GM12878 (cell line): ENCODE data around the gene RAPH1. TPM values are rescaled to one million over a fixed set of nuclear protein-coding genes. Genes with fewer than 3 reads are reported as not detected.

Experiments
- ATAC-seq: fragments of 200-7000 bp; cut with Tn5 transposase; 3 replicates; pipeline ENCODE4 v1.9.1; 2020; ENCODE audit warnings: mild to moderate bottlenecking, moderate library complexity
- BruUV-seq: library from RNA; stranded (reverse); fragments of 400-500 nt; replicated peaks from 2 replicates; lab custom pipeline; 2021; lab: Mats Ljungman, UMichigan
- CTCF ChIA-PET: fragments of 300-600 bp; sonication (Branson Sonifier 250); formaldehyde crosslinking; extraction: SDS; loops from one replicate; lab custom pipeline; 2021; ENCODE audit warnings: inconsistent platforms; lab: Yijun Ruan, JAX
- POLR2A ChIA-PET: fragments of 350-600 bp; formaldehyde crosslinking; extraction: SDS; loops from one replicate; lab custom pipeline; 2021; ENCODE audit warnings: inconsistent platforms; lab: Charles Lee
- RAD21 ChIA-PET: fragments of 300-600 bp; sonication (Branson Sonifier 250); formaldehyde crosslinking; loops from one replicate; lab custom pipeline; 2023; ENCODE audit warnings: antibody characterized with exemption; ENCODE audit not compliant: unreplicated experiment; lab: Charles Lee
- SMC1A ChIA-PET: fragments of 300-600 bp; sonication (Branson Sonifier 250); formaldehyde crosslinking; loops from one replicate; lab custom pipeline; 2023; ENCODE audit not compliant: unreplicated experiment, uncharacterized antibody; lab: Charles Lee
- DNase-seq: peaks from one replicate; pipeline ENCODE4 v3.0.0-alpha.2; 2011; ENCODE audit warnings: low read depth, low spot score
- FAIRE-seq: peaks from 3 replicates; lab custom pipeline; 2011; peaks lifted over from hg19 to GRCh38; lab: Jason Lieb, UNC
- H2AFZ ChIP-seq: 2 replicates; pipeline ENCODE4 v1.6.0; 2011; ENCODE audit warnings: low read depth, low read length, control low read depth; ENCODE audit not compliant: control insufficient read depth
- H3K27ac ChIP-seq: 2 replicates; pipeline ENCODE4 v1.5.1; 2011; ENCODE audit warnings: control low read depth; ENCODE audit not compliant: control insufficient read depth, insufficient read depth
- H3K27me3 ChIP-seq, 2 experiments: replicated peaks in 1 of 2; 2 replicates each; pipeline versions ENCODE4 v1.6.0 to v1.6.1; 2011; ENCODE audit warnings: low read length in 1 of 2; ENCODE audit not compliant: control insufficient read depth in 2 of 2, insufficient read depth in 2 of 2
- H3K36me3 ChIP-seq, 2 experiments: 2 replicates each; pipeline ENCODE4 v1.5.1; 2011; ENCODE audit warnings: low read length in 1 of 2; ENCODE audit not compliant: control insufficient read depth in 2 of 2, insufficient read depth in 2 of 2
- H3K4me1 ChIP-seq: 2 replicates; pipeline ENCODE4 v1.6.1; 2011; ENCODE audit warnings: mild to moderate bottlenecking, low read length, moderate library complexity, mixed read lengths; ENCODE audit not compliant: control insufficient read depth, insufficient read depth
- H3K4me2 ChIP-seq: 2 replicates; pipeline ENCODE4 v1.6.0; 2011; ENCODE audit warnings: control low read depth; ENCODE audit not compliant: control insufficient read depth, insufficient read depth
- H3K4me3 ChIP-seq: fragments of 200-600 bp; sonication (generic); 2 replicates; pipeline ENCODE4 v1.5.1; 2016
- H3K79me2 ChIP-seq: 2 replicates; pipeline ENCODE4 v1.6.0; 2011; ENCODE audit warnings: low read length; ENCODE audit not compliant: control insufficient read depth, insufficient read depth
- H3K9ac ChIP-seq: 2 replicates; pipeline ENCODE4 v1.8.0; 2011; ENCODE audit warnings: low read length, control low read depth, mixed read lengths; ENCODE audit not compliant: control insufficient read depth, insufficient read depth
- H3K9me3 ChIP-seq: replicated peaks from 3 replicates; pipeline ENCODE4 v1.5.1; 2011; ENCODE audit warnings: mild to moderate bottlenecking, low read length; ENCODE audit not compliant: control insufficient read depth, insufficient read depth
- H4K20me1 ChIP-seq: 2 replicates; pipeline ENCODE4 v1.6.0; 2011; ENCODE audit not compliant: control insufficient read depth, insufficient read depth
- BCLAF1 ChIP-seq: fragments of 450-650 bp; IDR thresholded peaks from 2 replicates; pipeline ENCODE4 v1.6.1; 2017; ENCODE audit warnings: antibody characterized with exemption, mild to moderate bottlenecking, moderate library complexity
- BHLHE40 ChIP-seq, 2 experiments: fragments of 450-650 bp in 1 of 2; IDR thresholded peaks; 2 replicates each; pipeline ENCODE4 v1.6.1; 2011 to 2017; ENCODE audit warnings: low read depth in 2 of 2, borderline replicate concordance in 1 of 2, improper control_type of control experiment in 1 of 2, low read length in 1 of 2, mild to moderate bottlenecking in 1 of 2
- CBX5 ChIP-seq: sonication (generic); IDR thresholded peaks from 2 replicates; pipeline ENCODE4 v1.6.1; 2016; ENCODE audit warnings: low read depth, moderate library complexity, mild to moderate bottlenecking, inconsistent platforms
- CHD1 ChIP-seq: IDR thresholded peaks from 2 replicates; pipeline ENCODE4 v1.6.1; 2012; ENCODE audit warnings: low read depth, low read length, improper control_type of control experiment
- CREB1 ChIP-seq: IDR thresholded peaks from 2 replicates; pipeline ENCODE4 v1.6.1; 2012; ENCODE audit warnings: low read depth, mild to moderate bottlenecking, inconsistent platforms
- EZH2 ChIP-seq: IDR thresholded peaks from 2 replicates; pipeline ENCODE4 v1.6.1; 2012; ENCODE audit warnings: low read depth, mild to moderate bottlenecking, control low read depth, inconsistent platforms, low read length, borderline replicate concordance; ENCODE audit not compliant: control insufficient read depth
- HCFC1 ChIP-seq: fragments of 150-350 bp; IDR thresholded peaks from 2 replicates; pipeline ENCODE4 v1.6.1; 2014; ENCODE audit warnings: low read length
- HDGF ChIP-seq: fragments of 450-650 bp; IDR thresholded peaks from 2 replicates; pipeline ENCODE4 v1.6.1; 2016; ENCODE audit warnings: antibody characterized with exemption
- IRF4 ChIP-seq: IDR thresholded peaks from 2 replicates; pipeline ENCODE4 v1.6.1; 2011; ENCODE audit warnings: low read depth, low read length
- KAT2A ChIP-seq: conservative IDR thresholded peaks from 2 replicates; pipeline ENCODE4 v1.6.1; 2011; ENCODE audit warnings: low read depth, low read length; ENCODE audit not compliant: control insufficient read depth
- KLF5 ChIP-seq: fragments of 450-650 bp; IDR thresholded peaks from 2 replicates; pipeline ENCODE4 v1.6.1; 2014; ENCODE audit warnings: mild to moderate bottlenecking; ENCODE audit not compliant: partially characterized antibody
- NFXL1 ChIP-seq: fragments of 450-650 bp; IDR thresholded peaks from 2 replicates; pipeline ENCODE4 v1.6.1; 2017; ENCODE audit warnings: antibody characterized with exemption, mild to moderate bottlenecking, borderline replicate concordance
- NR2C2 ChIP-seq: IDR thresholded peaks from 2 replicates; pipeline ENCODE4 v1.6.1; 2011; ENCODE audit warnings: borderline replicate concordance, low read depth; ENCODE audit not compliant: control insufficient read depth, insufficient read length
- RCOR1 ChIP-seq: conservative IDR thresholded peaks from 2 replicates; pipeline ENCODE4 v1.6.1; 2012; ENCODE audit warnings: low read depth, low read length, improper control_type of control experiment
- SP1 ChIP-seq: IDR thresholded peaks from one replicate; pipeline ENCODE4 v1.6.1; 2011; ENCODE audit warnings: low read depth, low read length
- SREBF1 ChIP-seq: IDR thresholded peaks from 2 replicates; pipeline ENCODE4 v1.6.1; 2012; ENCODE audit warnings: mild to moderate bottlenecking, low read length
- TBL1XR1 ChIP-seq: IDR thresholded peaks from 2 replicates; pipeline ENCODE4 v1.6.1; 2012; ENCODE audit warnings: low read depth, low read length, improper control_type of control experiment
- ZBED1 ChIP-seq: IDR thresholded peaks from 2 replicates; pipeline ENCODE4 v1.6.1; 2016; ENCODE audit warnings: borderline replicate concordance
- WGBS: methylation state at CpG from one replicate; pipeline ENCODE4 v1.1.6; 2016; ENCODE audit warnings: low lambda C conversion rate; ENCODE audit not compliant: insufficient replicate concordance, insufficient coverage; ENCODE audit errors: missing lambda C conversion rate; 5-methylcytosine and 5-hydroxymethylcytosine counted together
- in situ Hi-C: fragments of 300-500 bp; cut with MboI; formaldehyde crosslinking; loops from 9 replicates; pipeline ENCODE4 v1.14.3; 2018; ENCODE audit warnings: mixed read lengths
- intact Hi-C: fragments of 100-400 bp; cut with micrococcal nuclease; formaldehyde crosslinking; loops from one replicate; pipeline ENCODE4 v1.14.2; 2022; ENCODE audit not compliant: unreplicated experiment
- polyA plus RNA-seq, 11 experiments: library from polyadenylated mRNA; depleted of rRNA in 4 of 11; unstranded in 6 of 11; stranded (reverse) in 5 of 11; fragments of >200 nt; fragmentation: Nextera tagmentation in 4 of 11; fragmentation: Illumina TruSeq in 1 of 11; extraction: Ambion mirVana in 4 of 11; extraction: Trizol in 1 of 11; gene quantifications; 1 replicate in 1 of 11; 2 replicates in 10 of 11; pipeline versions ENCODE4 v1.2.1 to v1.2.3, GENCODE V29; 2011 to 2016; ENCODE audit warnings: inconsistent platforms in 2 of 11, missing spikeins in 2 of 11, low read depth in 1 of 11
- total RNA-seq, 4 experiments: library from RNA; depleted of rRNA in 3 of 4; stranded (reverse); fragments of >200 nt in 3 of 4; fragmentation: Illumina TruSeq in 1 of 4; extraction: Trizol in 1 of 4; gene quantifications; 2 replicates each; pipeline versions ENCODE4 v1.2.1 to v1.2.3, GENCODE V29; 2013 to 2021

RAPH1 gene
- total and polyA plus RNA-seq, 10 of the 15 experiments (the other 5 are each of a cell fraction or from before 2014, with no cell fraction given) = 0.09 to 0.90 (median 0.21) TPM; not detected in 7

GRCh38 chr2:203451689-203452088 is 83.4 kb downstream of the RAPH1 start:
- intact Hi-C loops (loop anchor here (5.0 kb wide), 1 partner anchor 619 kb away; no protein-coding TSS in a partner anchor), in situ Hi-C loops (no loop called here)
- Histone ChIP-seq H3K27ac (no peak overlapping the region), H3K4me1 (no peaks in the 10 kb centered on the region), H3K27me3 (no peaks in the 10 kb centered on the region), H3K9ac (no peak overlapping the region), H3K4me2 (no peak overlapping the region), H3K4me3 (no peak overlapping the region), H3K79me2 (no peaks in the 10 kb centered on the region), H2AFZ (no peak overlapping the region), H4K20me1 (no peaks in the 10 kb centered on the region), H3K9me3 (no peaks in the 10 kb centered on the region), H3K36me3 (no peaks in the 10 kb centered on the region)
- no peak for FAIRE-seq
- no peak for DNase-seq
- ChIA-PET CTCF (interaction anchor here (0.9 to 7.2 kb wide), 2 partner anchors 49 to 226 kb away, joined by 3 to 69 read pairs; no protein-coding TSS in a partner anchor), RAD21 (interaction anchor here (0.6 to 1.1 kb wide), 2 partner anchors 11 to 268 kb away, joined by 3 to 4 read pairs; no protein-coding TSS in a partner anchor), SMC1A (no interaction called here), POLR2A (no interaction called here)
- TF ChIP-seq KLF5 = no peak
- no peak for TF ChIP-seq TBL1XR1
- no peak for TF ChIP-seq KAT2A
- TF ChIP-seq EZH2 = no peak
- TF ChIP-seq CHD1 = no peak
- TF ChIP-seq SREBF1 = no peak
- no TSS peak for BruUV-seq
- 94% methylated on average over 1 of the region's 1 CpG for WGBS
- no peak for ATAC-seq

GRCh38 chr2:203451011-203451410 is 84.1 kb downstream of the RAPH1 start:
- FAIRE-seq (no peak), ATAC-seq (no peak), DNase-seq (no peak)
- no TSS peak for BruUV-seq
- no peak overlapping the region for H3K27ac ChIP-seq
- no peak overlapping the region for H3K4me2 ChIP-seq
- POLR2A ChIA-PET = no interaction called here
- RAD21 ChIA-PET = interaction anchor here (1.1 kb wide), 1 partner anchor 267 kb away, joined by 4 read pairs; no protein-coding TSS in a partner anchor
- no peak overlapping the region for H2AFZ ChIP-seq
- in situ Hi-C loops = no loop called here
- intact Hi-C loops = loop anchor here (5.0 kb wide), 1 partner anchor 619 kb away; no protein-coding TSS in a partner anchor
- WGBS = 96% methylated on average over 2 of the region's 2 CpGs
- H3K9me3 ChIP-seq = no peaks in the 10 kb centered on the region
- no peaks in the 10 kb centered on the region for H3K27me3 ChIP-seq
- SMC1A ChIA-PET = no interaction called here
- H3K4me1 ChIP-seq = no peaks in the 10 kb centered on the region
- CTCF ChIA-PET = interaction anchor here (0.9 to 7.2 kb wide), 2 partner anchors 48 to 225 kb away, joined by 3 to 69 read pairs; no protein-coding TSS in a partner anchor
- H4K20me1 ChIP-seq = no peaks in the 10 kb centered on the region
- no peak overlapping the region for H3K9ac ChIP-seq
- H3K4me3 ChIP-seq = no peak overlapping the region
- H3K36me3 ChIP-seq = no peaks in the 10 kb centered on the region
- H3K79me2 ChIP-seq = no peaks in the 10 kb centered on the region
- TF ChIP-seq ZBED1 = no peak
- no peak for TF ChIP-seq HCFC1
- no peak for TF ChIP-seq NR2C2
- TF ChIP-seq TBL1XR1 = no peak
- TF ChIP-seq NFXL1 = no peak
- no peak for TF ChIP-seq RCOR1
- no peak for TF ChIP-seq BHLHE40 (IDR thresholded peaks at IDR 0.05; ENCODE audit: borderline replicate concordance in 1 of 2, low read depth in 2 of 2, low read length in 1 of 2)
- no peak for TF ChIP-seq IRF4
- no peak for TF ChIP-seq CREB1
- TF ChIP-seq CBX5 = no peak
- no peak for TF ChIP-seq HDGF
- TF ChIP-seq SP1 = no peak
- no peak for TF ChIP-seq BCLAF1
